Tibial artery (tissue), 4 donors: ENCODE measurements around the gene SULT6B1.
"Not testable (repeated sequence)": the region's sequence is repeated elsewhere in the genome, so short reads cannot be mapped to it uniquely, and the experiment has no call there.

Experiments used
- DNase-seq, 2 donors: peaks; one replicate each; pipeline ENCODE4 v3.0.0-alpha.2; 2019
- H3K27ac ChIP-seq, 2 donors: fragments of 200-600 bp; sonication (generic) in 1 of 2; 1 replicate in 1 of 2; 2 replicates in 1 of 2; pipeline ENCODE4 v1.5.1; 2018 to 2019; ENCODE audit warnings: mild to moderate bottlenecking in 1 of 2
- H3K27me3 ChIP-seq, 2 donors: fragments of 200-600 bp; sonication (generic) in 1 of 2; one replicate each; pipeline versions ENCODE4 v1.5.1 to v1.6.0; 2016 to 2019
- H3K36me3 ChIP-seq, 3 donors: fragments of 200-600 bp; sonication (generic) in 2 of 3; one replicate each; pipeline ENCODE4 v1.5.1; 2016 to 2019; ENCODE audit warnings: mild to moderate bottlenecking in 2 of 3
- H3K4me1 ChIP-seq, 4 donors: fragments of 200-600 bp; sonication (generic) in 2 of 4; 1 replicate in 3 of 4; 2 replicates in 1 of 4; pipeline ENCODE4 v1.5.1; 2016 to 2019
- H3K4me3 ChIP-seq, 2 donors: fragments of 200-600 bp; sonication (generic) in 1 of 2; 1 replicate in 1 of 2; 2 replicates in 1 of 2; pipeline ENCODE4 v1.5.1; 2018 to 2019; ENCODE audit warnings: mild to moderate bottlenecking in 2 of 2
- H3K9me3 ChIP-seq, 3 donors: fragments of 200-600 bp; sonication (generic) in 1 of 3; one replicate each; pipeline ENCODE4 v1.5.1; 2016 to 2019
- CTCF ChIP-seq, 2 experiments: fragments of 200-600 bp in 1 of 2; fragments of 450-650 bp in 1 of 2; IDR thresholded peaks; one replicate each; pipeline ENCODE4 v1.5.1; 2017 to 2019; ENCODE audit warnings: antibody characterized with exemption in 2 of 2, mild to moderate bottlenecking in 1 of 2, moderate library complexity in 1 of 2
- intact Hi-C: fragments of 100-400 bp; cut with DNase I; formaldehyde crosslinking; loops from one replicate; pipeline ENCODE4 v1.15.0; 2023; ENCODE audit warnings: low total_unique reads

Gene SULT6B1

DNA sequence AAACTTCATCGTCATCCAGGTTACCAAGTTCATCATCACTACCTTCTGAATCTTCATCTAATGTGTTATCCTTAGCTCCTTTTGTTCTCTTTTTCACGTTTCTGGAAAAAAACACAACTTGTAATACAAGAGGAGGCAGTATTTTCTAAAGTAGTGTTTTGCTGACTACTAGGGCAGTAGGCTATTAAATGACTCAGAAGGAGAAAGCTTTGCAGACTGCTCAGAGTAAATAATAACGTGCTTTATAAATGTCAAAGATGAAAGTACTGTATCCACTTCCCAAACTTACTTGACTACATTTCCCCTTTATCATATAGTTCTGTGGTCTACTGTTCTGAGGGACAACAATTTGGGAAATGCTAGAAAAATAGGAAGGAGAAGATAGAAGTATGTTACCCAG is 23.5 kb upstream of the SULT6B1 start:
- no peaks in the 10 kb centered on the region for H3K4me1 ChIP-seq
- no peak overlapping the region for H3K27ac ChIP-seq
- H3K27me3 ChIP-seq: no peaks in the 10 kb centered on the region
- H3K36me3 ChIP-seq: peaks cover 85 to 98% (median 97%) of the 10 kb centered on the region in 3 donors
- no peak for TF ChIP-seq CTCF (IDR thresholded peaks at IDR 0.05)
- intact Hi-C loops: no loop called here
- H3K4me3 ChIP-seq: no peak overlapping the region
- peaks cover 5 to 29% (median 6%) of the 10 kb centered on the region in 3 donors for H3K9me3 ChIP-seq
- DNase-seq: no peak

GRCh38 chr2:37211212-37211611 is 22.7 kb upstream of the SULT6B1 start:
- H3K4me1 ChIP-seq: no peaks in the 10 kb centered on the region
- peaks cover 87 to 98% (median 97%) of the 10 kb centered on the region in 3 donors for H3K36me3 ChIP-seq
- peaks cover 6 to 29% (median 7%) of the 10 kb centered on the region in 3 donors for H3K9me3 ChIP-seq
- no peak overlapping the region for H3K27ac ChIP-seq
- no peak for TF ChIP-seq CTCF (IDR thresholded peaks at IDR 0.05)
- intact Hi-C loops: no loop called here
- no peak for DNase-seq
- H3K27me3 ChIP-seq: no peaks in the 10 kb centered on the region
- no peak overlapping the region for H3K4me3 ChIP-seq

DNA sequence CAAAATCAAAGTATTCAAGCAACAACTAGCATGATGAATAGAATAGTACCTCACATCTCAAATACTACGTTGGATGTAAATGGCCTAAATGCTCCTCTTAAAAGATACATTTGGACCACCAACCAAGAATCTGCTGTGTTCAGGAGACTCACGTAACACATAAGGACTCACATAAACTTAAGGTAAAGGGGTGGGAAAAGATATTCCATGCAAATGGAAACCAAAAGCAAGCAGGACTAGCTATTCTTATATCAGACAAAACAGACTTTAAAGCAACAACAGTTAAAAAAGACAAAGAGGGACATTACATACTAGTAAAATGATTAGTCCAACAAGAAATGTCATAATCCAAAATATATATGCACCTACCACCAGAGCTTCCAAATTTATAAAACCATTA is 18.3 kb upstream of the SULT6B1 start:
- intact Hi-C loops: not testable (repeated sequence)

DNA sequence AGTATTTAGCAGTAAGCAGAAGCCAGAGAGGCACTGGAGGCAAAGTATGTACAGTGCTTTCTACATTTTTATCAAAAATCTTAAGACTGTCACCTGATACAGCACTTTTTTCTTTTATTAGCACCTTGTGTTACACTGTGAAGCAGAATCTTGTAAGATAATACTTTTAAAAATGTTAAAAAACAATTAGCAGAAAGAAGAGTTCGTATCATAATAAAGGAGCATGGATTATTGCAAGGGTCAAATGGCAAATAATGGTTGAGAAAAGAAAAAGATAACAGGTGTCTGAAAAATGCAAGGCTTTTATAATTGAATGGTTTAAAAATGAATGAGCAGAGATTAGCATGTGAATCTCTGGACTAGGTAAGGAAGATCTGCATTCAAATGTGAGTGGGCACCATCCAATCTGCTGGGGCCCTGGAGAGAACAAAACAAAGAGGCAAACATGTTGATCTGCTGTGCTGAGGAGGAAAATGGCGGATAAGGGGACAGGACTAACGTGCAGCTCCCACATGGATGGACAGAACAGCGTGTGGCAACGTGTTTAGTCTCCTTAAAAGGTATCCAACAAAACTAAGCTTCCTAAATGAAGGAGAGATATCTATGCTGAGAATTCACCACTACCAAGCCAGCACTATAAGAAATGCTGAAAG is 17.3 kb upstream of the SULT6B1 start:
- no peak for TF ChIP-seq CTCF (IDR thresholded peaks at IDR 0.05)
- Histone ChIP-seq H3K27me3 (no peaks in the 10 kb centered on the region), H3K9me3 (peaks cover 6 to 40% (median 12%) of the 10 kb centered on the region in 3 donors), H3K4me1 (no peaks in the 10 kb centered on the region), H3K36me3 (peaks cover 96 to 97% (median 97%) of the 10 kb centered on the region in 3 donors), H3K4me3 (no peak overlapping the region), H3K27ac (no peak overlapping the region)
- intact Hi-C loops: no loop called here
- no peak for DNase-seq

More for the DNA sequence above, 18.3 kb upstream of the SULT6B1 start:
- H3K9me3 ChIP-seq: peaks cover 6 to 40% (median 12%) of the 10 kb centered on the region in 3 donors
- H3K4me1 ChIP-seq, H3K27me3 ChIP-seq, DNase-seq, H3K4me3 ChIP-seq, H3K27ac ChIP-seq: not testable (repeated sequence)
- H3K36me3 ChIP-seq: peaks cover 96 to 97% (median 97%) of the 10 kb centered on the region in 3 donors

- DNase-seq, intact Hi-C loops, H3K4me1 ChIP-seq, H3K4me3 ChIP-seq, H3K27me3 ChIP-seq, H3K27ac ChIP-seq: not testable (repeated sequence)
- Histone ChIP-seq H3K9me3 (peaks cover 6 to 37% (median 12%) of the 10 kb centered on the region in 3 donors), H3K36me3 (peaks cover 96% of the 10 kb centered on the region in 3 donors)
Observed at GRCh38 chr2:37205071-37205661, 16.7 kb upstream of the SULT6B1 start.

DNA sequence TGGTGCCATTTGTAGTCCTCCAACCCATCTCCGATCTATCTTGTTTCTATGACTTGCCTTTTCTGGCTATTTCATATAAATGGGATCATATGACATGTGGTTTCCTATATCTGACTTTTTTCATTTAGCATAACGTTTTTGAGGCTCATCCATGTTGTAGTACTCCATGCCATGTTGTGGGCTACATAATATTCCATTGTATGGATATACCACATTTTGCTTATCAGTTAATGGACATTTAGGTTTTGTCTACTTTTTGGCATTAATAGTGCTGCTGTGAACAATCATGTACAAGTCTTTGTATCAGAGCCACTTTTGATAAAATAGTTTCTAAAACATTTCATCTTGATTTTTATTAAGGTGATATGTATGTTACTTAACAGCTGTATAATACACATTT is 15.2 kb upstream of the SULT6B1 start:
- intact Hi-C loops: no loop called here
- no peak for TF ChIP-seq CTCF (IDR thresholded peaks at IDR 0.05)
- H3K36me3 ChIP-seq: peaks cover 81 to 88% (median 82%) of the 10 kb centered on the region in 3 donors

More for the DNA sequence above, 15.2 kb upstream of the SULT6B1 start:
- H3K4me1 ChIP-seq: peaks cover 0 to 3% (median 0%) of the 10 kb centered on the region in 4 donors
- H3K27me3 ChIP-seq: no peaks in the 10 kb centered on the region
- DNase-seq: no peak
- H3K27ac ChIP-seq: no peak overlapping the region
- H3K4me3 ChIP-seq: no peak overlapping the region
- peaks cover 0 to 24% (median 11%) of the 10 kb centered on the region in 3 donors for H3K9me3 ChIP-seq
